ENCODE measurements around the gene FOXI1. TPM values are rescaled to one million over a fixed set of nuclear protein-coding genes. Genes with fewer than 3 reads are reported as not detected.

FOXI1 gene
- total RNA-seq, 1 donor from 2014 or later: not detected

GRCh38 chr5:170104710-170105109, 987 bp upstream of the FOXI1 start:
- no peaks in the 10 kb centered on the region for H3K27me3 ChIP-seq (ENCODE audit: control insufficient read depth, insufficient read depth, low read length)
- H3K4me3 ChIP-seq (ENCODE audit: low read depth, low read length): no peak overlapping the region
- H3K36me3 ChIP-seq (ENCODE audit: control insufficient read depth, insufficient read depth, low read length): no peaks in the 10 kb centered on the region
- no peak for FAIRE-seq
- DNase-seq (ENCODE audit: low read depth): no peak
- TF ChIP-seq CTCF (IDR thresholded peaks at IDR 0.05; ENCODE audit: insufficient read depth, low read length, severe bottlenecking): no peak

DNA sequence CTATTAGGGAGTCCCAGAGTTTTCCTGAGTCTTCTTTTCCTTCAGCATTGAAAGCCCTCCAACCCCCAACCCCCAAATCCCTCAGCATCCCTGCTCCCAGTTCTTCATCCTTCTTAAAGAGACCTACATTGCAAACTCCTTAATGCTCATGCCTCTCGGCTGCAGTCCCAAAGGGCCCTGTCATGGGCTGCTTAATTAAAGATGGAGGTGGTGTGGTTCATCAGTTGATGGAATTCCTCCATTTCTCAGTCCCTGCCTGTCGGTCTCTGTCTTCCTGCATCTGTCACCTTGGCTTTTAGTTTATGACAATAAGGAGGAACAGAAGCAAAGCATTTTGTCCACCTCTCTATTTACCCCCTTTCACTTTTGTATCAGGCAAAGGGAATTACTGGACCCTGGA, 2.0 kb downstream of the FOXI1 start:
- no peaks in the 10 kb centered on the region for H3K36me3 ChIP-seq (ENCODE audit: control insufficient read depth, insufficient read depth, low read length)
- no peak for TF ChIP-seq CTCF (IDR thresholded peaks at IDR 0.05; ENCODE audit: insufficient read depth, low read length, severe bottlenecking)
- H3K4me3 ChIP-seq (ENCODE audit: low read depth, low read length): no peak overlapping the region
- DNase-seq (ENCODE audit: low read depth) (no peak), FAIRE-seq (no peak)
- H3K27me3 ChIP-seq (ENCODE audit: control insufficient read depth, insufficient read depth, low read length): peaks cover 2% of the 10 kb centered on the region

DNA sequence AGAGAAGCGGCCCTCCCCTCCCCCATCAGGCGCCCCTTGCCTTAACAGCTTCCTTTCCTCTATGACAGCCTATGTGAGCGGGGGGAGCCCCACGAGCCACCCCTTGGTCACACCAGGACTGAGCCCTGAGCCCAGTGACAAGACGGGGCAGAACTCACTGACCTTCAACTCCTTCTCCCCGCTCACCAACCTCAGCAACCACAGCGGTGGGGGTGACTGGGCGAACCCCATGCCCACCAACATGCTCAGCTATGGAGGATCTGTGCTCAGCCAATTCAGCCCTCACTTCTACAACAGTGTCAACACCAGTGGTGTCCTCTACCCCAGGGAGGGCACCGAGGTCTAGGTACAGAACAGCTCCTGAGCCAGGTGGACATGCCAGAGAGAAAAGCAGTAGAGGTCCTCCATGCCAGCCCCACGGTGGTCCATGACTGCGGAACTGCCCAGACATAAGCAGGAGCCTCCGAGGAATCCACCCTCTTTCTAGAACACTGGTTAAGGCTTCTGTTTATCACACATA, 2.6 kb downstream of the FOXI1 start:
- no peaks in the 10 kb centered on the region for H3K36me3 ChIP-seq (ENCODE audit: control insufficient read depth, insufficient read depth, low read length)
- peaks cover 2% of the 10 kb centered on the region for H3K27me3 ChIP-seq (ENCODE audit: control insufficient read depth, insufficient read depth, low read length)
- no peak for DNase-seq (ENCODE audit: low read depth)
- FAIRE-seq: no peak
- no peak overlapping the region for H3K4me3 ChIP-seq (ENCODE audit: low read depth, low read length)
- no peak for TF ChIP-seq CTCF (IDR thresholded peaks at IDR 0.05; ENCODE audit: insufficient read depth, low read length, severe bottlenecking)

DNA sequence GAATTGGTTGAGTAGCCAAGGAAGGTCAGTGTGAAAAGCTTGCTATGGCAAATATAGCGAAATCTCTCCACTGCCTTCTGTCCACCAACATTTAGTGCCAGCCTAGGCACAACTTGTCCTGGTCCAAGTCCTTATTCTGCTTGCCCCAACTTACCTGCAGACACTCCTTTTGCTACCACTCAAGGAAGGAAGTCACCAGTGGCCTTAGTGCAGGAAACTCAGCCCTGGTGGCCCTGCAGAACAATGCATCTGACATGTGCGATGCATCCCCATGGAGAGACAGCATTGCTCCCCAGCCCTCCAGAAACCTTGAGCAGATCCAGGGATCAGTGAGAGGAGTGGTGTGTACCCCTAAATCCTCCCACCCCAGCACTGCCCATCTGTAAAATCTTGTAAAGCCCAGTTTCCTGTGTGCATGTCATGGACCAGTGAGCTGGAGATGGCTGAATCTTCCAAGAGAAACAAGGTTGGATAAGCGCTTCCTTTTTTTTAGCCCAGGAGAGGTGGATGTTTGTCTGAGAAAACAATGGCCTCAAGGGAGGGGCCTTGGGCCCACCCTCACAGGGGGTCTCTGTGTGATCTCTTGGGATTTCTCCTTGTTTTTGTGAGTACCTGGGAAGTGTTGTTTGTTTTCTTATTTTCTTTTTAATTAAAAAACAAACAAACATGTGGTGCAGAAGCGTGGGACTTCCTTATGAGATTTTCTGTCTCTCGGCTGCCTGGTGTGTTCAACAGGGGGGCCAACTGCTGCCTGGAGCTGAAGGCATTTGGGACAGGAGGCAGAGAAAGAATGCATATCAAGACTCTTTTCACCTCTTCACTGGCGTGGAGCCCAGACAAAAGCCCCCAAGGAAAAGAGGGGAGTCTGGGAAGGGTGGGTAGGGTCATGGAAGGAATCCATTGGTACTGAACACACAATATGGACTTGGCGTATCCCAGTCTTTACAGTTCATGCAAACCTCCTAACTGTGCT, 3.6 kb downstream of the FOXI1 start:
- FAIRE-seq (no peak), DNase-seq (ENCODE audit: low read depth) (no peak)
- no peaks in the 10 kb centered on the region for H3K36me3 ChIP-seq (ENCODE audit: control insufficient read depth, insufficient read depth, low read length)
- H3K4me3 ChIP-seq (ENCODE audit: low read depth, low read length): no peak overlapping the region
- TF ChIP-seq CTCF (IDR thresholded peaks at IDR 0.05; ENCODE audit: insufficient read depth, low read length, severe bottlenecking): no peak
- peaks cover 2% of the 10 kb centered on the region for H3K27me3 ChIP-seq (ENCODE audit: control insufficient read depth, insufficient read depth, low read length)

GRCh38 chr5:170110403-170111087, 4.8 kb downstream of the FOXI1 start:
- DNase-seq (ENCODE audit: low read depth) (no peak), FAIRE-seq (no peak)
- no peak for TF ChIP-seq CTCF (IDR thresholded peaks at IDR 0.05; ENCODE audit: insufficient read depth, low read length, severe bottlenecking)
- Histone ChIP-seq H3K36me3 (ENCODE audit: control insufficient read depth, insufficient read depth, low read length) (no peaks in the 10 kb centered on the region), H3K4me3 (ENCODE audit: low read depth, low read length) (no peak overlapping the region), H3K27me3 (ENCODE audit: control insufficient read depth, insufficient read depth, low read length) (peaks cover 2% of the 10 kb centered on the region)
